ENCODE results near the gene HPCA.

- no peak for TF ChIP-seq CTCF (IDR thresholded peaks at IDR 0.05; ENCODE audit: insufficient read depth, low read depth, low read length)
- no peak for TF ChIP-seq EZH2 (IDR thresholded peaks at IDR 0.05; ENCODE audit: insufficient read depth, low read length)
Observed at GRCh38 chr1:32917521-32917920, 31.2 kb downstream of the HPCA start.
